K562 (cell line): ENCODE measurements around the gene BCAN. TPM values are rescaled to one million over a fixed set of nuclear protein-coding genes. Genes with fewer than 3 reads are reported as not detected.

Experiments used
- ELK1 ChIP-seq: sonication (generic); formaldehyde crosslinking; IDR thresholded peaks from 2 replicates; pipeline ENCODE4 v1.8.1; 2022; ENCODE audit warnings: missing genetic modification reagents
- GABPB2 ChIP-seq: fragments of 250-450 bp; sonication (Bioruptor Pico); conservative IDR thresholded peaks from 2 replicates; pipeline ENCODE4 v1.5.1; 2021; ENCODE audit warnings: mild to moderate bottlenecking
- HINFP ChIP-seq: fragments of 450-650 bp; conservative IDR thresholded peaks from 2 replicates; pipeline ENCODE4 v1.6.1; 2016; ENCODE audit warnings: missing genetic modification characterization, low read depth, mild to moderate bottlenecking, control low read depth, missing compliant biosample characterization
- HNRNPLL ChIP-seq: fragments of 200-400 bp; formaldehyde crosslinking; IDR thresholded peaks from 2 replicates; pipeline ENCODE4 v1.6.1; 2017; ENCODE audit warnings: low read length, low read depth, mild to moderate bottlenecking; ENCODE audit not compliant: poor library complexity, severe bottlenecking
- RAD21 ChIP-seq, 2 experiments: fragments of 250-450 bp in 1 of 2; fragments of 450-650 bp in 1 of 2; sonication (Bioruptor Pico) in 1 of 2; formaldehyde crosslinking in 1 of 2; IDR thresholded peaks in 1 of 2; conservative IDR thresholded peaks in 1 of 2; 2 replicates each; pipeline versions ENCODE4 v1.4.0 to v1.8.0; 2020 to 2022; ENCODE audit warnings: mild to moderate bottlenecking in 2 of 2, moderate library complexity in 1 of 2
- RBM15 ChIP-seq: fragments of 200-400 bp; formaldehyde crosslinking; IDR thresholded peaks from 2 replicates; pipeline ENCODE4 v1.6.1; 2018; ENCODE audit warnings: mild to moderate bottlenecking, low read length, moderate library complexity; ENCODE audit not compliant: insufficient read depth
- SMARCB1 ChIP-seq: IDR thresholded peaks from 2 replicates; pipeline ENCODE4 v1.6.1; 2011; ENCODE audit warnings: improper control_type of control experiment, low read depth; ENCODE audit not compliant: insufficient read length
- ZBTB1 ChIP-seq: sonication (generic); formaldehyde crosslinking; IDR thresholded peaks from 2 replicates; pipeline ENCODE4 v1.8.1; 2023; ENCODE audit warnings: missing genetic modification reagents, low read depth, mild to moderate bottlenecking, borderline replicate concordance
- ZNF347 ChIP-seq: fragments of 450-650 bp; formaldehyde crosslinking; IDR thresholded peaks from 2 replicates; pipeline ENCODE4 v1.4.0; 2020; ENCODE audit warnings: low read depth, mild to moderate bottlenecking, moderate library complexity
- polyA plus RNA-seq, 8 experiments: library from polyadenylated mRNA; depleted of rRNA in 4 of 8; stranded (reverse) in 5 of 8; unstranded in 3 of 8; fragments of >200 nt; fragmentation: Nextera tagmentation in 2 of 8; fragmentation: Illumina TruSeq in 1 of 8; extraction: Ambion mirVana in 2 of 8; extraction: Trizol in 1 of 8; gene quantifications; 2 replicates each; pipeline versions ENCODE4 v1.2.1 to v1.2.3, GENCODE V29; 2011 to 2014; ENCODE audit warnings: inconsistent platforms in 1 of 8, missing spikeins in 1 of 8
- total RNA-seq, 7 experiments: library from RNA; depleted of rRNA in 6 of 7; stranded (reverse); fragments of >200 nt in 6 of 7; fragmentation: Illumina TruSeq in 2 of 7; extraction: Trizol in 2 of 7; gene quantifications; 2 replicates each; pipeline versions ENCODE4 v1.2.1 to v1.2.3, GENCODE V29; 2011 to 2021; ENCODE audit warnings: low replicate concordance in 1 of 7
- TF ChIP-seq, protein P1 (sequence below): IDR thresholded peaks from 3 replicates; pipeline ENCODE4 v1.6.1; 2011; ENCODE audit warnings: borderline replicate concordance, mild to moderate bottlenecking, moderate library complexity; ENCODE audit not compliant: insufficient read length; ENCODE audit errors: extremely low read depth
- TF ChIP-seq, protein P2 (sequence below), 2 experiments: fragments of 450-650 bp; conservative IDR thresholded peaks; 2 replicates each; pipeline ENCODE4 v1.6.1; 2017; ENCODE audit warnings: mild to moderate bottlenecking in 2 of 2, moderate library complexity in 2 of 2
- TF ChIP-seq, protein P3 (sequence below): fragments of 250-450 bp; sonication (Bioruptor Pico); IDR thresholded peaks from 2 replicates; pipeline ENCODE4 v1.8.0; 2022; ENCODE audit warnings: moderate library complexity, mild to moderate bottlenecking, inconsistent platforms
- TF ChIP-seq, protein P4 (sequence below): fragments of 450-650 bp; formaldehyde crosslinking; IDR thresholded peaks from 2 replicates; pipeline ENCODE4 v1.4.0; 2020; ENCODE audit warnings: mild to moderate bottlenecking, moderate library complexity

Gene BCAN
- total and polyA plus RNA-seq, 9 of the 15 experiments (the other 6 are each of a cell fraction or from before 2014, with no cell fraction given), result 0.04 to 0.33 (median 0.14) TPM; not detected in 5

DNA sequence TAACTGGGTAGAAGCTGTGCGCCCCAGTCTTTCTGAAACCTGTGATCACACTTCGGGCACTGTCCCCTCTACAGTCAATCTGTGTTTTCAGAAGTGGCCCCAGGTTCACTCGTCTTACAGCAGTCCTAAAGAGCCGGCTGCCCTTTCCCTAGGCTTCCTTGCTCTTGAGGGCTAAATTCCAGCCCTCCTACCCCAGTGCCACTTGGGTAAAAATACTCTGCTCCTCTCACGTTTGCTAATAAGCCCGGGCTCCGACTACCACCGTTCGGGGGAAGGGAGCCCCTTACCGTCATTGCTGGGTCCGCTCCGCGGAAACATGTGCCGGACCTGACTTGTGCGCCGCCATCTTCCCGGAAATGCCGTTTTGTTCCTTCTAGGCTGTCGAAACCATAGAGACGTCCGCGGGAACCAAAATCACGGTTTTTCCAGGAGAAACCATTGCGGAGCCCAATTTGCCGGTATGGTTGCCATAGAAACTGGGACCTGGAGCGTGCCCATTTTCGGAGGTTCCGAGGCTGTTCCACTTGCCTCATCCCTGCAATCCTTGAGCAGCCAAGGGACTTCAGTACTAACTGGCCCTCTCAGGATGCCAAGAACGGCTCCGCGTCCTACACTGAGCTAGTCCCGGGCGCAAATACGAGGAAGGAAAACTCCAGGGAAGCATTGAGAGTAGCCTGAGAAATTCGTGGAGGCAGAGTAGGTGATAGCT lies 40.6 kb upstream of the BCAN start, which contains the start of gene GPATCH4 (continued):
- no peak for TF ChIP-seq HINFP (tag)
- TF ChIP-seq, protein P1, sequence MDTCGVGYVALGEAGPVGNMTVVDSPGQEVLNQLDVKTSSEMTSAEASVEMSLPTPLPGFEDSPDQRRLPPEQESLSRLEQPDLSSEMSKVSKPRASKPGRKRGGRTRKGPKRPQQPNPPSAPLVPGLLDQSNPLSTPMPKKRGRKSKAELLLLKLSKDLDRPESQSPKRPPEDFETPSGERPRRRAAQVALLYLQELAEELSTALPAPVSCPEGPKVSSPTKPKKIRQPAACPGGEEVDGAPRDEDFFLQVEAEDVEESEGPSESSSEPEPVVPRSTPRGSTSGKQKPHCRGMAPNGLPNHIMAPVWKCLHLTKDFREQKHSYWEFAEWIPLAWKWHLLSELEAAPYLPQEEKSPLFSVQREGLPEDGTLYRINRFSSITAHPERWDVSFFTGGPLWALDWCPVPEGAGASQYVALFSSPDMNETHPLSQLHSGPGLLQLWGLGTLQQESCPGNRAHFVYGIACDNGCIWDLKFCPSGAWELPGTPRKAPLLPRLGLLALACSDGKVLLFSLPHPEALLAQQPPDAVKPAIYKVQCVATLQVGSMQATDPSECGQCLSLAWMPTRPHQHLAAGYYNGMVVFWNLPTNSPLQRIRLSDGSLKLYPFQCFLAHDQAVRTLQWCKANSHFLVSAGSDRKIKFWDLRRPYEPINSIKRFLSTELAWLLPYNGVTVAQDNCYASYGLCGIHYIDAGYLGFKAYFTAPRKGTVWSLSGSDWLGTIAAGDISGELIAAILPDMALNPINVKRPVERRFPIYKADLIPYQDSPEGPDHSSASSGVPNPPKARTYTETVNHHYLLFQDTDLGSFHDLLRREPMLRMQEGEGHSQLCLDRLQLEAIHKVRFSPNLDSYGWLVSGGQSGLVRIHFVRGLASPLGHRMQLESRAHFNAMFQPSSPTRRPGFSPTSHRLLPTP, result no peak
- no peak for TF ChIP-seq SMARCB1
- TF ChIP-seq, protein P2, sequence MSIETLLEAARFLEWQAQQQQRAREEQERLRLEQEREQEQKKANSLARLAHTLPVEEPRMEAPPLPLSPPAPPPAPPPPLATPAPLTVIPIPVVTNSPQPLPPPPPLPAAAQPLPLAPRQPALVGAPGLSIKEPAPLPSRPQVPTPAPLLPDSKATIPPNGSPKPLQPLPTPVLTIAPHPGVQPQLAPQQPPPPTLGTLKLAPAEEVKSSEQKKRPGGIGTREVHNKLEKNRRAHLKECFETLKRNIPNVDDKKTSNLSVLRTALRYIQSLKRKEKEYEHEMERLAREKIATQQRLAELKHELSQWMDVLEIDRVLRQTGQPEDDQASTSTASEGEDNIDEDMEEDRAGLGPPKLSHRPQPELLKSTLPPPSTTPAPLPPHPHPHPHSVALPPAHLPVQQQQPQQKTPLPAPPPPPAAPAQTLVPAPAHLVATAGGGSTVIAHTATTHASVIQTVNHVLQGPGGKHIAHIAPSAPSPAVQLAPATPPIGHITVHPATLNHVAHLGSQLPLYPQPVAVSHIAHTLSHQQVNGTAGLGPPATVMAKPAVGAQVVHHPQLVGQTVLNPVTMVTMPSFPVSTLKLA (conservative IDR thresholded peaks at IDR 0.05), result peak; percentile 93 to 96
- TF ChIP-seq, protein P3, sequence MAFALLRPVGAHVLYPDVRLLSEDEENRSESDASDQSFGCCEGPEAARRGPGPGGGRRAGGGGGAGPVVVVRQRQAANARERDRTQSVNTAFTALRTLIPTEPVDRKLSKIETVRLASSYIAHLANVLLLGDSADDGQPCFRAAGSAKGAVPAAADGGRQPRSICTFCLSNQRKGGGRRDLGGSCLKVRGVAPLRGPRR (CRISPR knock-in tag), result no peak
- TF ChIP-seq RBM15, result no peak
- TF ChIP-seq ZBTB1 (CRISPR knock-in tag), result no peak
- no peak for TF ChIP-seq GABPB2 (CRISPR knock-in tag)
- TF ChIP-seq RAD21 (CRISPR knock-in tag; conservative IDR thresholded peaks at IDR 0.05 in 1 of 2, IDR thresholded peaks at IDR 0.05 in 1 of 2), result 0 out of 4 replicates have a peak, but pooled peaks of 1 of the 2 experiments have one; percentile 10
- TF ChIP-seq HNRNPLL, result no peak
- TF ChIP-seq, protein P4, sequence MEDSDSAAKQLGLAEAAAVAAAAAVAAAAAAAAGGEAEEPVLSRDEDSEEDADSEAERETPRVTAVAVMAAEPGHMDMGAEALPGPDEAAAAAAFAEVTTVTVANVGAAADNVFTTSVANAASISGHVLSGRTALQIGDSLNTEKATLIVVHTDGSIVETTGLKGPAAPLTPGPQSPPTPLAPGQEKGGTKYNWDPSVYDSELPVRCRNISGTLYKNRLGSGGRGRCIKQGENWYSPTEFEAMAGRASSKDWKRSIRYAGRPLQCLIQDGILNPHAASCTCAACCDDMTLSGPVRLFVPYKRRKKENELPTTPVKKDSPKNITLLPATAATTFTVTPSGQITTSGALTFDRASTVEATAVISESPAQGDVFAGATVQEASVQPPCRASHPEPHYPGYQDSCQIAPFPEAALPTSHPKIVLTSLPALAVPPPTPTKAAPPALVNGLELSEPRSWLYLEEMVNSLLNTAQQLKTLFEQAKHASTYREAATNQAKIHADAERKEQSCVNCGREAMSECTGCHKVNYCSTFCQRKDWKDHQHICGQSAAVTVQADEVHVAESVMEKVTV (CRISPR knock-in tag), result no peak
- TF ChIP-seq ZNF347 (CRISPR knock-in tag), result no peak
- TF ChIP-seq ELK1 (CRISPR knock-in tag), result no peak
